HCT116 (cell line): ENCODE results near the gene CFAP57. TPM values are rescaled to one million over a fixed set of nuclear protein-coding genes. Genes with fewer than 3 reads are reported as not detected.

Experiments used
- ATAC-seq: fragments of 200-7000 bp; cut with Tn5 transposase; 2 replicates; pipeline ENCODE4 v1.9.1; 2020; ENCODE audit warnings: mild to moderate bottlenecking, moderate library complexity
- BruUV-seq: library from RNA; stranded (reverse); fragments of 400-500 nt; replicated peaks from 2 replicates; lab custom pipeline; 2021; lab: Mats Ljungman, UMichigan
- CTCF ChIA-PET: fragments of 300-600 bp; sonication (Branson Sonifier 250); formaldehyde crosslinking; loops from one replicate; lab custom pipeline; 2021; ENCODE audit warnings: antibody characterized with exemption; lab: Charles Lee
- POLR2A ChIA-PET: fragments of 300-600, 350-600 bp; sonication (Branson Sonifier 250); formaldehyde crosslinking; loops from one replicate; lab custom pipeline; 2021; ENCODE audit warnings: antibody characterized with exemption; lab: Charles Lee
- RAD21 ChIA-PET, 2 experiments: fragments of 300-600 bp; sonication (Branson Sonifier 250); formaldehyde crosslinking; loops; one replicate each; lab custom pipeline; 2023; ENCODE audit warnings: low total read pairs in 2 of 2; ENCODE audit not compliant: uncharacterized antibody in 2 of 2, unreplicated experiment in 2 of 2, low non-redundant PET in 1 of 2; lab: Charles Lee
- DNase-seq: peaks from one replicate; pipeline ENCODE4 v3.0.0-alpha.2; 2010; ENCODE audit warnings: low read depth, low spot score
- H2AFZ ChIP-seq: fragments of 200-600 bp; shearing (Covaris generic), sonication (generic); 2 replicates; pipeline ENCODE4 v1.6.1; 2017; ENCODE audit warnings: low read depth, mixed run types, mixed read lengths, antibody characterized with exemption, low read length; ENCODE audit not compliant: poor library complexity, severe bottlenecking
- H3K27ac ChIP-seq: 2 replicates; pipeline ENCODE4 v1.5.1; 2012; ENCODE audit warnings: low read depth, low read length
- H3K27me3 ChIP-seq: fragments of 200-600 bp; sonication (generic); 2 replicates; pipeline ENCODE4 v1.6.1; 2016; ENCODE audit warnings: mixed run types, low read length, mixed read lengths; ENCODE audit not compliant: insufficient read depth
- H3K36me3 ChIP-seq, 2 experiments: fragments of 200-500 bp in 1 of 2; fragments of 200-600 bp in 1 of 2; sonication (Bioruptor generic) in 1 of 2; sonication (generic) in 1 of 2; 2 replicates each; pipeline versions ENCODE4 v1.5.1 to v1.6.1; 2014 to 2016; ENCODE audit warnings: low read length in 2 of 2, inconsistent platforms in 1 of 2, mixed read lengths in 1 of 2, mixed run types in 1 of 2; ENCODE audit not compliant: insufficient read depth in 2 of 2, control insufficient read depth in 1 of 2
- H3K4me1 ChIP-seq, 2 experiments: fragments of 200-600 bp in 1 of 2; sonication (generic) in 1 of 2; 2 replicates each; pipeline versions ENCODE4 v1.5.1 to v1.6.1; 2012 to 2017; ENCODE audit warnings: low read length in 2 of 2, inconsistent platforms in 1 of 2, mild to moderate bottlenecking in 1 of 2, mixed read lengths in 1 of 2, mixed run types in 1 of 2, moderate library complexity in 1 of 2; ENCODE audit not compliant: insufficient read depth in 2 of 2, control insufficient read depth in 1 of 2
- H3K4me2 ChIP-seq: fragments of 200-600 bp; sonication (generic); 2 replicates; pipeline ENCODE4 v1.6.1; 2017; ENCODE audit warnings: mixed run types, low read length, mixed read lengths
- H3K4me3 ChIP-seq, 2 experiments: fragments of 200-600 bp in 1 of 2; sonication (generic) in 1 of 2; replicated peaks in 1 of 2; 2 replicates each; pipeline ENCODE4 v1.5.1; 2011 to 2016; ENCODE audit warnings: low read length in 2 of 2, control low read depth in 1 of 2, low read depth in 1 of 2, mild to moderate bottlenecking in 1 of 2, mixed read lengths in 1 of 2, mixed run types in 1 of 2
- H3K79me2 ChIP-seq: fragments of 200-600 bp; sonication (generic); 2 replicates; pipeline ENCODE4 v1.6.1; 2017; ENCODE audit warnings: mild to moderate bottlenecking, mixed run types, low read length, moderate library complexity, mixed read lengths; ENCODE audit not compliant: insufficient read depth
- H3K9ac ChIP-seq: fragments of 200-600 bp; sonication (generic); 2 replicates; pipeline ENCODE4 v1.6.1; 2016; ENCODE audit warnings: low read length, mixed read lengths
- H3K9me2 ChIP-seq: fragments of 200-600 bp; sonication (generic), shearing (Covaris generic); 2 replicates; pipeline ENCODE4 v1.6.1; 2017; ENCODE audit warnings: mixed run types, mild to moderate bottlenecking, moderate library complexity; ENCODE audit not compliant: insufficient read depth
- H3K9me3 ChIP-seq, 2 experiments: fragments of 200-500 bp in 1 of 2; fragments of 200-600 bp in 1 of 2; sonication (Bioruptor generic) in 1 of 2; sonication (generic) in 1 of 2; 2 replicates each; pipeline ENCODE4 v1.6.1; 2014 to 2017; ENCODE audit warnings: low read length in 2 of 2, mixed read lengths in 2 of 2, inconsistent platforms in 1 of 2, low read depth in 1 of 2, mild to moderate bottlenecking in 1 of 2, mixed run types in 1 of 2, moderate library complexity in 1 of 2; ENCODE audit not compliant: control insufficient read depth in 1 of 2, insufficient read depth in 1 of 2
- H4K20me1 ChIP-seq: fragments of 200-600 bp; sonication (generic), shearing (Covaris generic); 2 replicates; pipeline ENCODE4 v1.6.1; 2017; ENCODE audit warnings: mixed run types, mild to moderate bottlenecking, moderate library complexity; ENCODE audit not compliant: insufficient read depth
- CBX3 ChIP-seq: IDR thresholded peaks from 2 replicates; pipeline ENCODE4 v1.6.1; 2012; ENCODE audit warnings: low read depth
- EZH2 ChIP-seq: fragments of 200-600 bp; sonication (generic); IDR thresholded peaks from 2 replicates; pipeline ENCODE4 v1.6.1; 2017; ENCODE audit warnings: antibody characterized with exemption, mixed run types
- EZH2phosphoT487 ChIP-seq: fragments of 200-600 bp; IDR thresholded peaks from 2 replicates; pipeline ENCODE4 v1.6.1; 2018; ENCODE audit warnings: antibody characterized with exemption, borderline replicate concordance
- SIN3A ChIP-seq: IDR thresholded peaks from 2 replicates; pipeline ENCODE4 v1.6.1; 2012; ENCODE audit warnings: low read depth
- SP1 ChIP-seq: IDR thresholded peaks from 2 replicates; pipeline ENCODE4 v1.6.1; 2012; ENCODE audit warnings: low read depth
- SRF ChIP-seq: IDR thresholded peaks from 2 replicates; pipeline ENCODE4 v1.6.1; 2012; ENCODE audit warnings: low read depth
- YY1 ChIP-seq: IDR thresholded peaks from 2 replicates; pipeline ENCODE4 v1.6.1; 2011; ENCODE audit warnings: low read length, low read depth, moderate library complexity, mild to moderate bottlenecking; ENCODE audit not compliant: insufficient replicate concordance; ENCODE audit errors: extremely low read depth
- ZFX ChIP-seq: fragments of 450-650 bp; IDR thresholded peaks from 2 replicates; pipeline ENCODE4 v1.6.1; 2017
- intact Hi-C: fragments of 100-400 bp; cut with micrococcal nuclease; formaldehyde crosslinking; loops from 2 replicates; pipeline ENCODE4 v1.10.0; 2022
- total RNA-seq: library from RNA; stranded (reverse); gene quantifications from one replicate; pipeline ENCODE4 v1.2.1, GENCODE V29; 2021; ENCODE audit not compliant: unreplicated experiment
- TF ChIP-seq, protein P1 (sequence below): IDR thresholded peaks from 2 replicates; pipeline ENCODE4 v1.6.1; 2012

The CFAP57 gene
- total RNA-seq, 1 experiment from 2014 or later = 0.49 TPM

DNA sequence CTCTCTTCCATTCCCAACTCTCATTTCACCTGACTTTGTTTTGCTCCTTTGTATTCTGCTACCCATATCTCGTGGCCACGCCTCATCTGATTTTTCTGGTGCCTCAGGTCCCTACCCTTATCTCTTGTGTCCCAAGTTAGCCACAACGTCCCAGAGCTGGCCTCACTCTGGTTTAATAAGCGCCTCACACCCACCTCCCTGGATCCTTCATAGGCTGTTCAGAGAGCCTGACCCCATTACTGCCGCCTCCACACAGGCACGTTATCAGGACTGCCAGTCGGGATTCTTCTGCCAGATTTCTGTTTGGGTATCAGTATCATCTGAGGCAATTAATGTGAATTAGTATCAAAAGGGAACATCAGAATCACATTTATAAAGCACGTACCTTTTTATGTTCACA is 62.9 kb downstream of the CFAP57 start:
- BruUV-seq = no TSS peak
- Histone ChIP-seq H3K4me1 (peaks cover 4 to 7% of the 10 kb centered on the region in 2 experiments; a peak in 2 of 4 replicates), H3K79me2 (no peaks in the 10 kb centered on the region), H2AFZ (no peak overlapping the region), H3K4me3 (no peak overlapping the region), H3K36me3 (no peaks in the 10 kb centered on the region), H3K9me2 (no peaks in the 10 kb centered on the region), H3K4me2 (no peak overlapping the region), H3K27me3 (no peaks in the 10 kb centered on the region), H3K9me3 (no peaks in the 10 kb centered on the region), H3K27ac (no peak overlapping the region), H3K9ac (no peak overlapping the region), H4K20me1 (no peaks in the 10 kb centered on the region)
- TF ChIP-seq SRF = no peak
- no peak for TF ChIP-seq YY1
- no peak for TF ChIP-seq EZH2
- TF ChIP-seq ZFX = no peak
- ATAC-seq (no peak), DNase-seq (no peak)
- POLR2A ChIA-PET = no interaction called here
- intact Hi-C loops = no loop called here
- CTCF ChIA-PET = interaction anchor here (0.9 kb wide), 1 partner anchor 179 kb away, joined by 3 read pairs; no protein-coding TSS in a partner anchor
- RAD21 ChIA-PET = no interaction called here

DNA sequence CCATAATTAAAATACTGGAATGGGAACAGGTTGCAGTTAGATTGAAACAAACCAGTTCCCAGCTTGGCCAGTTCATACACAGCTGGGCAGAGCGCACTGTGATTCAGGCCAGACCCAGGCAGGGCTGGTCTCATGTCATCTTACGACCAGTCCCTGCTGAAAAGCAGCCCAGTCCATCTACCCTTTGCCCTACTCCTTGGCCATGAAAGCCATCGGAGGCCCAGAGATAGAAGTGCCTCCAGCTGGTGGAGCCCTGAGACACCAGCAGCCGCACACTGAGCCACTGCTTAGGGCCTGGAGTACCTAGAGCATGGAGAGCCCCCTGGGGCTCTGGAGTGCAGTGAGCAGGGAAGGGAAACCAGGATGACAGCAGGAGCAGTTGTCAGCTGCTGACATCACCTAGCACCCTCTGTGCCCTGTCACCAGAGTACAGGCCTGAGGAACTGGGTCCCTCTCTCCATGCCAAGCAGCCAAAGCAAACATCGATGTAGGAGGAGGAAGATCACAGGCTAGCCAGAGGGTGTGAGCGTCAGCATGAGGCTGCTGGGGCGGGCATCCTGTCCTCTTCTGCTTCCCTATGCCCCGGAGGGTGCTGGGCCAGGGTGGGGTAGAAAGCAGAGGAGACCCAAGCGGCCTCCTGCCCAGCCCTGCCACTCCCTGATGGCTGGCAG is 63.5 kb downstream of the CFAP57 start:
- ChIA-PET RAD21 (no interaction called here), POLR2A (no interaction called here), CTCF (no interaction called here)
- no TSS peak for BruUV-seq
- Histone ChIP-seq H3K9ac (no peak overlapping the region), H3K4me2 (no peak overlapping the region), H3K9me3 (no peaks in the 10 kb centered on the region), H2AFZ (no peak overlapping the region), H3K27ac (no peak overlapping the region), H3K4me1 (peaks cover 4 to 7% of the 10 kb centered on the region in 2 experiments; a peak in 2 of 4 replicates), H3K9me2 (no peaks in the 10 kb centered on the region), H3K36me3 (no peaks in the 10 kb centered on the region), H4K20me1 (no peaks in the 10 kb centered on the region), H3K27me3 (no peaks in the 10 kb centered on the region), H3K4me3 (no peak overlapping the region), H3K79me2 (no peaks in the 10 kb centered on the region)
- DNase-seq = no peak
- intact Hi-C loops = no loop called here
- no peak for TF ChIP-seq CBX3
- TF ChIP-seq SIN3A = no peak
- no peak for TF ChIP-seq SP1
- TF ChIP-seq SRF = no peak
- TF ChIP-seq, protein P1, sequence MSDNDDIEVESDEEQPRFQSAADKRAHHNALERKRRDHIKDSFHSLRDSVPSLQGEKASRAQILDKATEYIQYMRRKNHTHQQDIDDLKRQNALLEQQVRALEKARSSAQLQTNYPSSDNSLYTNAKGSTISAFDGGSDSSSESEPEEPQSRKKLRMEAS = no peak
- no peak for TF ChIP-seq ZFX
- no peak for TF ChIP-seq EZH2phosphoT487
- ATAC-seq = no peak
